ENCODE measurements around the gene DLGAP4.

DLGAP4 gene

DNA sequence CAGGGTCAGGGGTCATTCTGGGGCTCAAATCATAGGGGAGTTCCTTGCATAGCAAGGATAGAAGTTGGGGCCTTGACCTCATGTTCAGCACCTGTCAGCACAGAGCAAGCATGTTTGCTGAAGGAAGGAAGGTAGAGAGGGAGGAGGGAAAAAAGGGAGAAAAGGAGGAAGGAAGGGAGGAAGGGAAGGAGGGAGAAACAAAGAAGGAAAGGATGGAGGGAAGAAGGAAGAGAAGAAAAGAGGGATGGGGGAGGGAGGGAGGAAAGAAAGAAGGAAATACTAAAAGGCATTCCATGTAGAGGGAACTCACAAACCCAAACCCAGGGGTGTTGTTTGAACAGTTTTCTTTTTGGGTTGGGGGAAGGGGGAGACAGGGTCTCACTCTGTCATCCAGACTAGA is 80.1 kb downstream of the DLGAP4 start:
- no peak for DNase-seq

DNA sequence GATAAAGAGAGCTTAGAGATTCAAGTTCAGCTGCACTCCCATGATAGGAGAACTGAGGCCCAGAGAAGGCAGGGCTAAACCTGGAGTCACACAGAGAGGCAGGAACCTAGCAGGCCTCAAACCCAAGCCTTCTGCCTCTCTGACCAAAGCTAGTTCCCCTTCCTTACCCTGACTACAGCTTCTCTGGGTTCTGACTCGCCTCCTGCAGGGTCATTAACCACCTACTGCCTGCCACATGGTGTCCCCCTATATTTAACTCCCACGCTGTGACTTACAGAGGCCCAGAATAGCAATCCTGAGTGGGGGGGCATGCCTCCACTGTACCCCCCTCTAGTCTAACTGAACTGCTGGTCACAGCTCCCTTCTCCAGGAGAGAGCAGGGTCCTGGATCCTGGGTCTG is 84.1 kb downstream of the DLGAP4 start:
- no peak for DNase-seq

DNA sequence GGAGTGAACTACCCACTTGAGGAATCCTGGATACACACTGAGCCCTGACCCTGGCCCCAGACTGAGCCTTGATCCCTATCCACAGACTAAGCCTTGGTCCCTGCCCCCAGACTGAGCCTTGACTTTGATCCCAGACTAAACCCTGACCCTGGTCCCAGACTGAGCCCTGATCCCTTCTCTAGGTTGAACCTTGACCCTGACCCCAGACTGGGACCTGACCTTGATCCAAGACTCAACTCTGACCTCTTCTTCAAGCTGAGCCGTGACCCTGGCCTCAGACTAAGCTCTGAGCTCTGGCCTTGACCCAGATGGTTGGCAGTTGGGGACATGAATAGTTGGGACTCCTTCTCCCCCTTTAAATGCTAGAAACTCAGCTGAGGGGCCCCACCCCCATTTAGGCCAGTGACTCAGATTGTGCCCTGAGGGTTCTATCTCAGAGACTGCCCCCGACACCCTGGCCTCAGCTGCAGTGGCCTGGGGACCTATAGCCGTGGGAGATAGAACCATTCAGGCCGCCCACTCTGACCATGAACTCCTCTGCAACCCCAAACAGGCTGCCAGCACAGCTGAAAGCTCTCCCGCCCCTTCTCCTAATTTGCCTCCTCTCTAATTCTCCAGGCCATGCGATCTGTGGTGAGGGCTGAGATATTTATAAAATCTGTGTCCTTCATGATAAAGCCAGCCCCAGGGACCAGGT is 84.7 kb downstream of the DLGAP4 start:
- no peak for DNase-seq

DNA sequence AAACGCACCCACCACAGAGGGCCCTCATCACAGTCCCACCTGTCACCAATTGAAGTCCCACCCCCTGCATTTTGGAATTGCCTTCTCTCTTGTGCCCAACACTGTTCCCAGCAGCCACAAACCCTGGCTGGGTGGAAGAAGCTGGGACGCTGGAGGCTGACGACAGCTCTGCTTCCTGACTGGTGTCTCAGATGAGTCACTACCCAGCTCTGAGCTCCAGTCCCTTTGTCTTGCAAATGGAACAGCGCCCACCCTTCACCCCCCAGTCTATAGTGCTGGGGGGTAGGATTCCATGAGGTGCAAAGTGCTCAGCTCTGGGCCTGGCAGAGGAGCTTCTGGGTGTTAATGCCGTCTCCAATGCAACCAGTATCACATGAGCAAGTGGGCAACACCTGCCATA is 85.3 kb downstream of the DLGAP4 start:
- no peak for DNase-seq

DNA sequence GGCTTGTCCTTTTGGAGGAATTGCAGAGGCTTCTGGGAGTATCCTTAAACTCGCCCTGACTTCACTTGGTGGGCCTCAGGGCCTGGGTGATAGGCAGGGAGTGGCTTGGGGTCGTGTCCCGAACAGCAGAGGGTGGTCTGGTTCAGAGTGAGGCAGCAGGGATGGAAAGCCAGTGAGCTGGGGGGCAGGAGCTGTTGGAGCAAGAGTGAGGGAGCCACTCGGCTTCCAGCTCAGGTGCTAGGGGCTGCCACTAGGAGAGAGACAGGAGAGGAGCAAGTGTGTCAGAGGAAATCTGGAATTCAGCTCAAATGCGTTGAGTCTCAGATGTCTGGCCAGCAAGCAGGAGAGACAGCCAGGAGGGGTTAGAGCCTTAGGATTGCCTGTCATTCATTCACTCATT is 85.8 kb downstream of the DLGAP4 start:
- DNase-seq, result no peak

DNA sequence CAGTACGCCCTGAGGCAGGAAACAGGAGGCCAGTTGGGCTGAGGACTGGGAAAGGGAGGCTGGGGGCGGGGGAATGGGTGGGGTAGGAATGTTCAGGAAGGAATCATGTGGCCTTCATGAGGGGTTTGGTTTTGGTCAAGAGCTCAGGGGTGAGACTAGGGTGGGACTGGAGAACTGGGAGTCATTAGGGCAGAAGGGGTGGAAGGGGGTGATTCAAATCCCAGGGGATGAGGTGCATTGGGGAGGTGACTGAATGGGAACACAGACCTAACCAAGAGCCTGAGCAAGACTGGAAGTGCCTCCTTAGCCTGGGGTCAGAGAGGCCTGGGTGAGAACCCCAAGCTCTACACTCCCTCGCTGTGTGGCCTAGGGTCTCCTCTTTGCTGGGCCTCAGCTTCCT is 86.8 kb downstream of the DLGAP4 start:
- no peak for DNase-seq

DNA sequence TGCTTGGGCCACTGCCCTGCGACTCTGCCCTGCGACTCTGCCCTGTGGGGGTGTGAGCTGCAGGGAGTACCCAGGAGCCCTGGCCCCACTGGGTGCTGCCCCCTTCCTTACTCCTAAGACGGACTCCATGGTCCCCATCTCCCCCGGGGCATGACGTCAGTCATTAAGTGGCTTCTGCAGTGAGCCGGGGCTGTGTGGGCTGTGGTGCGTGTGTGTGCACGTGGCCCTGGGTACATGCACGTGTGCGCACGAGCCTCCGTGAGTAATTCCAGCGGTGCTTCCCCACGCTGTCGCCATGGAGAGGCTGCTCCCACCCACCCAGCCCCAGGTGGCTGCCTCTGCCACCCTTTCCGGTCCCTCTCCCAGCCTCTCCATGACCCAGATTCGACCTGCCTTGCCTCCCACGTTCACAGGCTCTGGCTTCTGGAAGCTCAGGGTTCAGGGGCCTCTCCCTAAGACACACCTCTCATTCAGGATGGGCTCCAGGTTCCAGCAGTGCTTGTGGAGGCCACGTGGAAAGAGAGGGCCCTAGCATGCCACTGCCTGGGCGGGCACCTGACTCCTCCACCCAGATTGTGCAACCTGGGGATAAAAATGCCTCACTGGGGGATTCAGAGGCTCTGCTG is 88.3 kb downstream of the DLGAP4 start:
- no peak for DNase-seq

DNA sequence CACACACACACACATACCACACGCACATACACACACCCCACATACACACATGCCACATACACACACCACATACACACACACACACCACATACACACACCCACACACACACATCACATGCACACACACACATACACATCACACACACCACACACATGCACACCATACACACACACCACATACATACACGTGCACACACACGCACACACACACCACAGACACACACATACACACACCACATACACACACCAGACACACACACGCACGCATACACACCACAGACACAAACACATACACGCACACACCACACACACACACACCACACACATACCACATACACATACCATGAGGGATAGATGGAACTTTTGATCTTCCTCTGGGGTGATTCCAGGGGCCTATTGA is 90.2 kb downstream of the DLGAP4 start:
- no peak for DNase-seq

DNA sequence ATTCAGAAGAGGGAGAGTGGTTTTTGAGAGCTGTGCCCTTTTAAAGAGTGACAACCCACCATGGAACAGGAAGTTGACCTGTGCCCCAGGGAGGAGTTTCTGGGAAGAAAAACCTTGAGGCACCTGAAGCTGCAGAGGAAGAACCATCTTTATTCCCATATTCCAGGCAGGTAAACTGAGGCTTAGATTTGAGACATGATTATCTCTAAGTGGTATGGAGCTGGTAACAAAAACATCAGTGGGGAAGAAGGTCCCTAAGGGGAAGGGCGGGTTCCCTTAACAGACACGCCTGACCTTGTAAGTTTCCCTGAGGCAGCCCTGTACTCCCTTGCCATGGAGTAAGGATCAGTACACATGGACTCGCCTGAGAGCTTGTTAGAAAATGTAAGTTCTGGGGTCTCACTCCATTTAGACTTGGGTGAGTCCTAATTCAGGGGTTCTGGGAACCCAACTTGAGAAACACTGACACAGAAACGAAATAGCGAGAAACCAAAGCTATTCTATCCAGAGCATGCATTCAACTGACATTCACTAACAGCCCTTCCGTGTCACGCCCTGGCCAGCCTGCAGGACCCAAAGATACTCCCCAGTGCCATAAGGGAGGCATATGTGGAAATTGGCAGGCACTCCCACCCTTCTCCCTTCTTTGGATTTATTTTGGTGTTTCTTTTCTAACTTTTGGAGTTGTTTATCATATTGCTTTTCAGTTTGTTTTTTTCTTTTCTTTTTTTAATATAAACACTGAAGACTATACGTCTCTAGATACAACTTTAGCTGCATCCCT is 90.9 kb downstream of the DLGAP4 start:
- DNase-seq, result no peak

DNA sequence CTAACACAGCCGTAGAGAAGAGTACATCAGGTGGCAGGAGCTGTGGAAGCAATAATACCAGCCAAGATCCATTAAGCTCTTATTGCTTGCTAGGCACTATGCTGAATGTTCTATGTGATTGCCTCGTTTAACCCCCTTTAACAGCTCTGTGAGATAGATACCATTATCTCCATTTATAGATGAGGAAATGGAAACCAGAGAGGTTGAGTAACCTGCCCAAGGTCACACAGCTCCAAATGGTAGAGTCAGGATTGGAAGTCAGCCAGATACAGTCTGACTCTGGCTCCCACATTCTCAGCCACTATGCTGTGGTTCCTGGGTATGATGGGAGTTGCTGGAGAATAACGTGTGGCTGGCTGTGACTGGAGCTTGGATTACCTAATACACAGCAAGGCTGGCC is 92.4 kb downstream of the DLGAP4 start:
- no peak for DNase-seq

DNA sequence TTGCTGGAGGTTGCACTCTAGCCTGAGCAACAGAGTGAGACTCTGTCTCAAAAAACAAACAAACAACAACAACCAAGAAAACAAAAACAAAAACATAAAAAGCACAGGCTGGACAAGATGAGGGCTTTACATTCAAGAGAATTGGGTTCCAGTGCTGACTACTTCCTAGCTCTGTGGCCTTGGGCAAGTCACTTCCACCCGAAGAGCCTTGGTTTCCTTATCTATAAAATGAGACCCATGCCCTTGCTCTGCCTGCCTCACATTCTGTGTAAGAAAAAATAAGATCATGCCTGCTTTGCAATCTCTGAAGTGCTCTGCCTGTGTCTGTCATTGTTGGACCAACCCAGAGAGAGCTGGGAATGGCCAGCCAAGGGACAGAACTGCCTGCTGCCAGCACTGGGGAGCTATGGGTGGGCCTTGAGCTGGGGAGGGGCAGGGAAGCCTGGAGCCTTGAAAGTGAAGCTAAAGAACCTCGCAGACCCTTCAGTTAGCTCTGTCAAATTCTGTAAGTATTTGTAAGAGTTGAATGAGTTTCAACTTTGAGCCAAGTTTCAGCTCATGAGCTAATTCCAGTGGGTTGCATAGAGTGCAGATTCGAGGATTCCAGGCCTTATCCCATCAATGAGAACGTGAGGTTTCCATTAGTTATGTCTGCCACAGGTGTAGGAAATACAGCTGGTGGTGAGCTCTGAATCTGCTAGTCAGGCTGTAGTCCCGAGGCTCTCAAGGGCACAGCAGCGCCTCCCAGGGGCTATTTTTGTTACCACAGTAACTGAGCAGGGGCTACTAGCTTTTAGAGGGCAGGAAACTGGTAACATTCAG is 93.2 kb downstream of the DLGAP4 start:
- no peak for DNase-seq

DNA sequence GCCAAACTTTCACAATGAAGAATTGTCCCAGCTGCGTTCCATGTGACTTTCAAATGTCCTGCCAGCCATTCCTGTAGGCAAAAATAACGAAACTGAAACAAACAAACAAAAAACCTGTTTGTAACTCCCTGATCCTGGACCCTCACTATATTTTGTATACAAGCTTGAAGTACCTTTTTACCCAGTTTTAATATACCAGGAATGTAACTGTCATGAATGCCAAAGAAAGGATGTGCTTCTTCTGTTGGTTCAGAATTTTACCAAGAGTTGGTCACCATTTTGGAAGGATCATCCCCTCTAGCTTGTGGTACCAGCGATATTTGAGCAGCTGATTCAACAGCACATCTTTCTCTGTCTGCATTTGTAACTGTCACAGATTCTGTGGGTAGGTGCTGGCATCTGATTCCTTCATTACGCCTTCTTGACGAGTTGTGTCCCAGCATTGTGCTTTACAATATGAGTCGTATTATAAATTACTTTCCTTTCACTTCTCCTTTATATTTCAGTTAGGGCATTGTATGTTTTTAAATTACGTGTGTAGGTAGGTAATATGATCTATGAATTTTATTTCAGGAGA is 93.9 kb downstream of the DLGAP4 start:
- no peak for DNase-seq

DNA sequence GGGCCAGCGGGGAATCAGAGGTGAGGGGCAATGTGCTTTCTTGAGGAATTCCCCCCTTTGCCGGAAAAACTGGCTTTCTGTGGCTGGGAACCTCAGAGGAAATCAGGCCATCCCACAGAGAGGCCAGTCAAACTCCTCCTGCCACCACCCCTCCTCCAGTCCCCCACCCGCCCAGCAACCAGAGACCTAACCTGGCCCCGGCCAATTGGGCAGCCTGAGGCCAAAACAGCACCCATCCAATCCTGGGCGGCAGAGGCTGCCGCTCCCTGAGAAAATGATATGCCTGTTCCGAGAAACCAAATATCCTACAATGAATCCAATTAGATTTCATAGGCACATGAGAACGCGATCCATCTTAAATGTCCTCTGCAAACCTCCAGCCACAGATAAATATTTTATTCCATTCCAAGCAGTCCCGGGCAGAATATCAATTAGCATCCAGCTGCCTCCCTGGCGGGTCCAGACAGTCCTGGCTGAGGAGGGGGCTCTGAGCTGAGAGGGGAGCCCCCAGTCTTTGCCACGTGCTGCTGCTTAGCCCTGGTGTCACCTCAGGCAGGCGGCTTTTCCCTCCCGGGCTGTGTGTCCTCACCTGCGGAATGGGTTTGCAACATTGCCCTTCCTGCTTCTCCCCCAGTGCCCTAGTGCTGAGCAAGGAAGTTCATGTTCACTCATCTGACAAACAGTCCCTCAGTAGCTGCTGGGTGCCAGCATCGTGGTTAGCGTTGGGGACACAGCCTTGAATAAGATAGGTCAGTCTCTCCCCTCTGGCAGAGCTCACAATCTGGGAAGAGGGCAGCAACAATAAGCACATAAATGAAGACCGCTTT is 95.0 kb downstream of the DLGAP4 start:
- DNase-seq, result no peak

DNA sequence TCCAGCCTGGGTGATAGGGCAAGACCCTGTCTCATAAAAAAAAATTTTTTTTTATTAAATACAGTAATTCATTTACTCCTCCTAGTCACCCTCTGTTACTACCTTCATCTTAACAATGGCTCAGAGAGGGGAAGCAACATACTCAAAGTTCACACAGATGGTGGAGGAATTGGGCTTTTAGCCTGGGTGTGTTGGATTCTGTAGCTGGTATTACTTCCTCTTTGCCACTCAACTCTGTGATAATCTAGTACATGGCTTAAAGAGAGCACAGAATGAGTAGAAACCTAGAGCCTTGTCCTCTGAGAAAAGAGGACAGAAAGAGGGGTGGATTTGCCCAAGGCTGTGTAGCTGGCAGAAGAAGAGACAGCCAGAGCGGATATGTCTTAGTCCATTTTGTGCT is 96.6 kb downstream of the DLGAP4 start:
- DNase-seq, result no peak

DNA sequence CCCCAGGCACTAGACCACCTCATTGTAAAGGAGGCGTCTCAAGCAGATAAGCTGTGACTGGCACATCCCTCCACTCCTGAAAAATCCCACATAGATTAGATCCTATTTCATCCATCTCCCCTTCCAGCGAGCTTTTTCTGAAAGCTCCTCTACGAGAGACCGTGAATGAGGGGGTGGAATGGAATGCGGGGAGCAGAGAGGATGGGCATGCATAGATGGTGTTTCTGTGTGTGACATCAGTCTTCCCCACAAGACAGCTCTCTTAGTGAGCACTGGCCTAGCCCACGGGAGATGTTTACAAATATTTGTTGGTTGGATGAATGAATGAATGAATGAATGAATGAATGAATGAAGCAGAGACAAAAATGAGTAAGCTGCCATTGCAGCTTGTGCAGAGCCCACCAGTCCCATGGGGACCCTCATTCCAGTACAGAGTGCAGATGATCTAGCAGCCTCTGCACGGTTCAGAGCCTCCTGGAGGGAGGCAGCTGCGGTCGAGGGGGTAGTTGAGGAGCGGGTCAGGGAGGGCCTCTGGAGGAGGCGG is 98.4 kb downstream of the DLGAP4 start:
- DNase-seq, result no peak

DNA sequence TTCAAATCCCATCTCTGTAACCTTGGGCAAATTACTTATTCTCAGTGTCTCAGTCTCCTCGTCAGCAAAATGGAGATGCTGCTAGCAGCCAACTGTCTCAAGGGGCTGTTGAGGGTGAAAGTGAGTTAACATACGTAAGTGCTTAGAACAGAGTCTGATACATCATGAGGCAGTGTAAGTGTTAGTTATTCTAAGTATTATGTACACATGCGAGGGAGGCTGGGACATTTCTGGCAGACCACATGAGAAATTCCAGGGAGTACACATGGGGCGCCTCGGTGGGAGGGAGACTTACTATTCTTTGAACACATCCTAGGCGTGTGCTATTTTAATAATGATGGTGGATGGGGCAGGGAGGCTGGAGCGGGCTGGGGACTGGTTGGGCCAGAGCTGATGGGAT is 99.1 kb downstream of the DLGAP4 start:
- no peak for DNase-seq

DNA sequence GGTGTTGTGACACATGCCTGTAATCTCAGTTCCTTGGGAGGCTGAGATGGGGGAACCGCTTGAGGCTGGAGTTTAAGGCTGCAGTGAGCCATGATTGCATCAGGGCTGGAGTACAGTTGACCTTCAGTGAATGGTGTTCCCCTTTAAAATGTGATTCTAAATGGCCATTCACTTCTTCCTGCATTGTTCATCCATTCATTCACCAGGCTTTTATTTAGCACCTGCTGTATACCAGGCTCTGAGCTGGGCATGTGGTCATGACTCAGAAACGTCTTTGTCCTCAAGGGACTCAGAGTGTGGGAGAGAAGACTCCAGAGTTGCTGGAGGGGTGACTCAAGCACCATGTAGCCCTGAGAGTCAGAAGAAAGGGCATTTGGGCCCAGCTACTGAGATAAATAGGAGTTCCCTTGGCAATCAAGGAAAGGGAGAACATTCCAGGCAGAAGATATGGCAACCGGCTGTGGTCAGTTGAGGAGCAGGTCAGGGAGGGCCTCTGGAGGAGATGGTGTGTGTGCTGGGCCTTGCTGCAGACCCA is 101.1 kb downstream of the DLGAP4 start:
- DNase-seq, result no peak

DNA sequence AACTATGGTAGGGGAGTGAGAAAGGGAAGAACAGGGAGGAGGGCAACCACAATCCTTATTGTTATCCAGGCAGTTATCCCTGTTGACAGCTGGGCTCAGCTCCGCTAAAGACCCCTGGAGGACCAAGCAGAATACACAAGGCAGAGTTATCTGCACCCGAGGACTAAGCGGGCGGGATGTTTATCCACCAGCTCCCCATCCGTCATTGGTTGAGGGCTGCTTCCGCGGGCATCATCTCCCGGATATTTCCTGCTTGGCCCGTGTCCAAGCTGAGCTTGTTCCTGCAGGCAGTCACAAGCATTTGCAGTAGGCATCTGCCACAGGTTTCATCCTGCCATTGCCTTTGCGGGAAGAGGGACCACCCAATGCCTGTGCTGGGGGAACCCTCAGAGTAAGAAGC is 102.1 kb downstream of the DLGAP4 start:
- DNase-seq, result no peak

DNA sequence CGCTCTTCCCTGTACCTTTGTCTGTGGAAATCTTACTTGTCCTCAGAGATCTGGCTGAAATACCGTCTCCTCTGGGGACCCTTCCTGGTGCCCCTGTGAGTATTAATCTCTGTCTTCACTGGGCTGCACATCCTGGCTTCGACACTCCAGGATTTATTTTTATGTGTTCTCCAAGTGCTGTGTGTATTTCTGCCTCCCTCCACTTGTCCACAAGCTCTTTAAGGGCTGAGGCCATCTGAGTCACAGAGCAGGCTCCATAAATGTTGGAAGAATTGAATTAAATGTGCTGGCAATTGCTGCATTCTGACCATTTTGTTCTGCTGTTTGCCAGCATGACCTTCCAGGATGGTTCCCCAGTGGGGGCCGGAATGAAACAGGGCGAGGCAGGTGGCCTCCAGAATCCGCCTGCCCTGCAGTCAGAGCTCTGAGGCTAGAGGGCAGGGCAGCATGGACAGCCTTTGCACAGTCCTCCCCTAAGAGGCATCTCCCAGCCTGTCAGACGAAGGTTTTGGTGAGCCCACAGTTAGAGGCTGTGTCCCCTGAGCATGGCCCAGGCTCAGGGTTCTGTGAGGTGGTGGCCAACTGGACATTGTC is 105.8 kb downstream of the DLGAP4 start:
- no peak for DNase-seq

DNA sequence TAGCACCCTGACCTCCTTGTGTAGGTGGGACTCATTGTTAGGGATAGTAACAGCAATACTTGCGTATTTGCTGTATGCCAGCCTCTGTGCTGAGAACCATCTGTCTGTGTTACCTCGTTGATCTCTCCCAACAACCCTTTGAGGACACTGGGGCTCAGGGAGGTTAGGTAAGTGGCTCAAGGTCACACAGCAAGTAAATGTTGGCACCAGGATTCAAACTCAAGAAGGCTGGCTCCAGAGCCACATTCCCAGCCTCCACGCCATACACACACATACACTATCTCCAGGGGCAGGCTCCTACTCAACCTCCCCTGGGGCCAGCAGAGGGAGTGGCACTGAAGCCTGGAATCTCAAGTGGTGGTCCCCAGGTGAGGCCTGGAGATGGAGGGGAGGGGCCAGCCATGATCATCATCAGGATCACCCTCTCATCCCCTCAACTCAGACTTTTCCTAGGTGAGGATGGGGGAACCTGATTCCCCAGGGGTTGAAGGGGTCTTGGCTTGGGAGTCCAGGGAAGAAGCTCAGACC is 109.4 kb downstream of the DLGAP4 start:
- DNase-seq, result no peak

DNA sequence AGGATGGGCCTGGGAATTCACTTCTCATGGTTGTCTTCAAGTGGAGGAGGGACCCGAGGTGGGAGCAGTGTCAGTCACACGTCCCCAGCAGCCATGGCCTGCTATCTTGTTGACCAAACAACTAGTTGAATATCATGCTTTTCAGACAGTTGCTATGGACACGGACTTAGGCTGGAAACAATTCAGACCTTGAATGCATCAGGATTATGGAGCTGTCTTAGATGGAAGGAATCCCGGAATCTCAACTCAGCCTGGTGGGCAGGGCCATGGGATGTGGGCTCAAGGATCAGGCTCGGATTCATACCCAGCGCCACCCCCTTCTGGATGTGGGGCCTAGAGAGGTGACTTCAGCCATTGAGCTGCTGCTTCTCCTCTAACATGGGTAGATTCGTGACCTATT is 112.6 kb downstream of the DLGAP4 start:
- no peak for DNase-seq
